Activated T-cell treated with anti-CD3 and anti-CD28 coated beads for 4 hours (primary cell): ENCODE data around the gene ZNF593OS.

Experiments
- DNase-seq: peaks from one replicate; pipeline ENCODE4 v3.0.0-alpha.2; 2020

Gene ZNF593OS

GRCh38 chr1:26158271-26158907 is 13.2 kb downstream of the ZNF593OS start:
- no peak for DNase-seq

- DNase-seq, result no peak
Measured at GRCh38 chr1:26156285-26157038, 15.2 kb downstream of the ZNF593OS start.

GRCh38 chr1:26155370-26156284 is 16.0 kb downstream of the ZNF593OS start:
- DNase-seq, result no peak

- no peak for DNase-seq
Measured at GRCh38 chr1:26154750-26155149, 16.9 kb downstream of the ZNF593OS start.

GRCh38 chr1:26153966-26154532 is 17.6 kb downstream of the ZNF593OS start:
- DNase-seq, result no peak

- no peak for DNase-seq
Measured at GRCh38 chr1:26148887-26149286, 22.7 kb downstream of the ZNF593OS start.

GRCh38 chr1:26145960-26146294 is 25.7 kb downstream of the ZNF593OS start:
- no peak for DNase-seq

GRCh38 chr1:26145041-26145959 is 26.3 kb downstream of the ZNF593OS start:
- DNase-seq, result peak; percentile 62

- DNase-seq, result no peak
Measured at GRCh38 chr1:26142159-26142558, 29.5 kb downstream of the ZNF593OS start.

- no peak for DNase-seq
Measured at GRCh38 chr1:26138974-26139558, 32.6 kb downstream of the ZNF593OS start.

GRCh38 chr1:26134466-26134865 is 37.2 kb downstream of the ZNF593OS start:
- no peak for DNase-seq

GRCh38 chr1:26132834-26133167 is 38.8 kb downstream of the ZNF593OS start:
- DNase-seq, result no peak

- no peak for DNase-seq
Measured at GRCh38 chr1:26132128-26132833, 39.4 kb downstream of the ZNF593OS start.

- no peak for DNase-seq
Measured at GRCh38 chr1:26130695-26131094, 40.9 kb downstream of the ZNF593OS start.

GRCh38 chr1:26129778-26130177 is 41.9 kb downstream of the ZNF593OS start:
- DNase-seq, result no peak

GRCh38 chr1:26127235-26128163 is 44.1 kb downstream of the ZNF593OS start:
- DNase-seq, result no peak

- DNase-seq, result peak; percentile 36
Measured at GRCh38 chr1:26126321-26127084, 45.1 kb downstream of the ZNF593OS start.

- no peak for DNase-seq
Measured at GRCh38 chr1:26125946-26126320, 45.7 kb downstream of the ZNF593OS start.

- DNase-seq, result no peak
Measured at GRCh38 chr1:26125382-26125781, 46.2 kb downstream of the ZNF593OS start.
